HCT116 (cell line): Measurements from ENCODE around the gene ORC3. TPM values are rescaled to one million over a fixed set of nuclear protein-coding genes. Genes with fewer than 3 reads are reported as not detected.

Source experiments
- ATAC-seq: fragments of 200-7000 bp; cut with Tn5 transposase; 2 replicates; pipeline ENCODE4 v1.9.1; 2020; ENCODE audit warnings: mild to moderate bottlenecking, moderate library complexity
- BruUV-seq: library from RNA; stranded (reverse); fragments of 400-500 nt; replicated peaks from 2 replicates; lab custom pipeline; 2021; lab: Mats Ljungman, UMichigan
- CTCF ChIA-PET: fragments of 300-600 bp; sonication (Branson Sonifier 250); formaldehyde crosslinking; loops from one replicate; lab custom pipeline; 2021; ENCODE audit warnings: antibody characterized with exemption; lab: Charles Lee
- POLR2A ChIA-PET: fragments of 300-600, 350-600 bp; sonication (Branson Sonifier 250); formaldehyde crosslinking; loops from one replicate; lab custom pipeline; 2021; ENCODE audit warnings: antibody characterized with exemption; lab: Charles Lee
- RAD21 ChIA-PET, 2 experiments: fragments of 300-600 bp; sonication (Branson Sonifier 250); formaldehyde crosslinking; loops; one replicate each; lab custom pipeline; 2023; ENCODE audit warnings: low total read pairs in 2 of 2; ENCODE audit not compliant: uncharacterized antibody in 2 of 2, unreplicated experiment in 2 of 2, low non-redundant PET in 1 of 2; lab: Charles Lee
- DNase-seq: peaks from one replicate; pipeline ENCODE4 v3.0.0-alpha.2; 2010; ENCODE audit warnings: low read depth, low spot score
- H2AFZ ChIP-seq: fragments of 200-600 bp; shearing (Covaris generic), sonication (generic); 2 replicates; pipeline ENCODE4 v1.6.1; 2017; ENCODE audit warnings: low read depth, mixed run types, mixed read lengths, antibody characterized with exemption, low read length; ENCODE audit not compliant: poor library complexity, severe bottlenecking
- H3K27ac ChIP-seq: 2 replicates; pipeline ENCODE4 v1.5.1; 2012; ENCODE audit warnings: low read depth, low read length
- H3K27me3 ChIP-seq: fragments of 200-600 bp; sonication (generic); 2 replicates; pipeline ENCODE4 v1.6.1; 2016; ENCODE audit warnings: mixed run types, low read length, mixed read lengths; ENCODE audit not compliant: insufficient read depth
- H3K36me3 ChIP-seq, 2 experiments: fragments of 200-500 bp in 1 of 2; fragments of 200-600 bp in 1 of 2; sonication (Bioruptor generic) in 1 of 2; sonication (generic) in 1 of 2; 2 replicates each; pipeline versions ENCODE4 v1.5.1 to v1.6.1; 2014 to 2016; ENCODE audit warnings: low read length in 2 of 2, inconsistent platforms in 1 of 2, mixed read lengths in 1 of 2, mixed run types in 1 of 2; ENCODE audit not compliant: insufficient read depth in 2 of 2, control insufficient read depth in 1 of 2
- H3K4me1 ChIP-seq, 2 experiments: fragments of 200-600 bp in 1 of 2; sonication (generic) in 1 of 2; 2 replicates each; pipeline versions ENCODE4 v1.5.1 to v1.6.1; 2012 to 2017; ENCODE audit warnings: low read length in 2 of 2, inconsistent platforms in 1 of 2, mild to moderate bottlenecking in 1 of 2, mixed read lengths in 1 of 2, mixed run types in 1 of 2, moderate library complexity in 1 of 2; ENCODE audit not compliant: insufficient read depth in 2 of 2, control insufficient read depth in 1 of 2
- H3K4me2 ChIP-seq: fragments of 200-600 bp; sonication (generic); 2 replicates; pipeline ENCODE4 v1.6.1; 2017; ENCODE audit warnings: mixed run types, low read length, mixed read lengths
- H3K4me3 ChIP-seq, 2 experiments: fragments of 200-600 bp in 1 of 2; sonication (generic) in 1 of 2; replicated peaks in 1 of 2; 2 replicates each; pipeline ENCODE4 v1.5.1; 2011 to 2016; ENCODE audit warnings: low read length in 2 of 2, control low read depth in 1 of 2, low read depth in 1 of 2, mild to moderate bottlenecking in 1 of 2, mixed read lengths in 1 of 2, mixed run types in 1 of 2
- H3K79me2 ChIP-seq: fragments of 200-600 bp; sonication (generic); 2 replicates; pipeline ENCODE4 v1.6.1; 2017; ENCODE audit warnings: mild to moderate bottlenecking, mixed run types, low read length, moderate library complexity, mixed read lengths; ENCODE audit not compliant: insufficient read depth
- H3K9ac ChIP-seq: fragments of 200-600 bp; sonication (generic); 2 replicates; pipeline ENCODE4 v1.6.1; 2016; ENCODE audit warnings: low read length, mixed read lengths
- H3K9me2 ChIP-seq: fragments of 200-600 bp; sonication (generic), shearing (Covaris generic); 2 replicates; pipeline ENCODE4 v1.6.1; 2017; ENCODE audit warnings: mixed run types, mild to moderate bottlenecking, moderate library complexity; ENCODE audit not compliant: insufficient read depth
- H3K9me3 ChIP-seq, 2 experiments: fragments of 200-500 bp in 1 of 2; fragments of 200-600 bp in 1 of 2; sonication (Bioruptor generic) in 1 of 2; sonication (generic) in 1 of 2; 2 replicates each; pipeline ENCODE4 v1.6.1; 2014 to 2017; ENCODE audit warnings: low read length in 2 of 2, mixed read lengths in 2 of 2, inconsistent platforms in 1 of 2, low read depth in 1 of 2, mild to moderate bottlenecking in 1 of 2, mixed run types in 1 of 2, moderate library complexity in 1 of 2; ENCODE audit not compliant: control insufficient read depth in 1 of 2, insufficient read depth in 1 of 2
- H4K20me1 ChIP-seq: fragments of 200-600 bp; sonication (generic), shearing (Covaris generic); 2 replicates; pipeline ENCODE4 v1.6.1; 2017; ENCODE audit warnings: mixed run types, mild to moderate bottlenecking, moderate library complexity; ENCODE audit not compliant: insufficient read depth
- ATF3 ChIP-seq: IDR thresholded peaks from 2 replicates; pipeline ENCODE4 v1.6.1; 2012
- CBX3 ChIP-seq: IDR thresholded peaks from 2 replicates; pipeline ENCODE4 v1.6.1; 2012; ENCODE audit warnings: low read depth
- CEBPB ChIP-seq: IDR thresholded peaks from 2 replicates; pipeline ENCODE4 v1.6.1; 2012; ENCODE audit warnings: low read depth
- CTCF ChIP-seq, 3 experiments: fragments of 200-600 bp in 1 of 3; sonication (generic) in 1 of 3; IDR thresholded peaks in 2 of 3; conservative IDR thresholded peaks in 1 of 3; 2 replicates each; pipeline ENCODE4 v1.5.1; 2012 to 2017; ENCODE audit warnings: low read depth in 2 of 3, low read length in 2 of 3, antibody characterized with exemption in 1 of 3, borderline replicate concordance in 1 of 3, control low read depth in 1 of 3, mild to moderate bottlenecking in 1 of 3, mixed read lengths in 1 of 3, mixed run types in 1 of 3, moderate library complexity in 1 of 3; ENCODE audit not compliant: insufficient read depth in 1 of 3
- EGR1 ChIP-seq: IDR thresholded peaks from 2 replicates; pipeline ENCODE4 v1.6.1; 2012; ENCODE audit warnings: low read depth
- EZH2 ChIP-seq: fragments of 200-600 bp; sonication (generic); IDR thresholded peaks from 2 replicates; pipeline ENCODE4 v1.6.1; 2017; ENCODE audit warnings: antibody characterized with exemption, mixed run types
- EZH2phosphoT487 ChIP-seq: fragments of 200-600 bp; IDR thresholded peaks from 2 replicates; pipeline ENCODE4 v1.6.1; 2018; ENCODE audit warnings: antibody characterized with exemption, borderline replicate concordance
- FOSL1 ChIP-seq: IDR thresholded peaks from 2 replicates; pipeline ENCODE4 v1.6.1; 2012; ENCODE audit warnings: low read depth
- JUND ChIP-seq: IDR thresholded peaks from 2 replicates; pipeline ENCODE4 v1.6.1; 2012
- MAX ChIP-seq: IDR thresholded peaks from 2 replicates; pipeline ENCODE4 v1.6.1; 2012
- POLR2AphosphoS5 ChIP-seq: IDR thresholded peaks from 2 replicates; pipeline ENCODE4 v1.6.1; 2011; ENCODE audit warnings: mild to moderate bottlenecking, low read depth, low read length, moderate library complexity
- RAD21 ChIP-seq: IDR thresholded peaks from 2 replicates; pipeline ENCODE4 v1.6.1; 2012; ENCODE audit warnings: low read depth, mild to moderate bottlenecking
- REST ChIP-seq: IDR thresholded peaks from 2 replicates; pipeline ENCODE4 v1.6.1; 2012; ENCODE audit warnings: low read depth
- SP1 ChIP-seq: IDR thresholded peaks from 2 replicates; pipeline ENCODE4 v1.6.1; 2012; ENCODE audit warnings: low read depth
- SRF ChIP-seq: IDR thresholded peaks from 2 replicates; pipeline ENCODE4 v1.6.1; 2012; ENCODE audit warnings: low read depth
- YY1 ChIP-seq: IDR thresholded peaks from 2 replicates; pipeline ENCODE4 v1.6.1; 2011; ENCODE audit warnings: low read length, low read depth, moderate library complexity, mild to moderate bottlenecking; ENCODE audit not compliant: insufficient replicate concordance; ENCODE audit errors: extremely low read depth
- ZBTB33 ChIP-seq: IDR thresholded peaks from 2 replicates; pipeline ENCODE4 v1.6.1; 2011; ENCODE audit warnings: mild to moderate bottlenecking, low read length, moderate library complexity; ENCODE audit not compliant: insufficient replicate concordance; ENCODE audit errors: extremely low read depth
- ZFX ChIP-seq: fragments of 450-650 bp; IDR thresholded peaks from 2 replicates; pipeline ENCODE4 v1.6.1; 2017
- ZNF274 ChIP-seq: fragments of 200-500 bp; sonication (Bioruptor generic); IDR thresholded peaks from 2 replicates; pipeline ENCODE4 v1.6.1; 2014; ENCODE audit warnings: mild to moderate bottlenecking, low read depth, low read length, inconsistent platforms
- intact Hi-C: fragments of 100-400 bp; cut with micrococcal nuclease; formaldehyde crosslinking; loops from 2 replicates; pipeline ENCODE4 v1.10.0; 2022
- total RNA-seq: library from RNA; stranded (reverse); gene quantifications from one replicate; pipeline ENCODE4 v1.2.1, GENCODE V29; 2021; ENCODE audit not compliant: unreplicated experiment

ORC3 gene
- total RNA-seq, 1 experiment from 2014 or later, result 34.2 TPM

GRCh38 chr6:87586371-87587077, 3.4 kb upstream of the ORC3 start:
- Histone ChIP-seq H3K36me3 (peaks cover 0 to 5% of the 10 kb centered on the region in 2 experiments), H3K27ac (no peak overlapping the region), H3K79me2 (peaks cover 95% of the 10 kb centered on the region), H3K4me1 (peaks cover 0 to 15% of the 10 kb centered on the region in 2 experiments; a peak in 3 of 4 replicates), H3K9ac (no peak overlapping the region), H2AFZ (no peak overlapping the region), H3K27me3 (no peaks in the 10 kb centered on the region), H3K9me3 (no peaks in the 10 kb centered on the region), H3K9me2 (no peaks in the 10 kb centered on the region), H3K4me2 (no peak overlapping the region), H4K20me1 (no peaks in the 10 kb centered on the region; the same call in 1 of the 2 replicates), H3K4me3 (no peak overlapping the region)
- ChIA-PET RAD21 (no interaction called here), CTCF (no interaction called here), POLR2A (interaction anchor here (0.5 kb wide), 1 partner anchor 449 kb away, joined by 6 read pairs; no protein-coding TSS in a partner anchor)
- DNase-seq (no peak), ATAC-seq (no peak)
- intact Hi-C loops, result no loop called here
- TF ChIP-seq ATF3 (no peak), EZH2phosphoT487 (no peak), YY1 (no peak), MAX (no peak), SP1 (no peak), SRF (no peak), ZNF274 (no peak), CTCF (IDR thresholded peaks at IDR 0.05 in 2 of 3, conservative IDR thresholded peaks at IDR 0.05 in 1 of 3; ENCODE audit: borderline replicate concordance in 1 of 3, insufficient read depth in 1 of 3, low read depth in 2 of 3, low read length in 2 of 3) (no peak), CEBPB (no peak), ZBTB33 (no peak), CBX3 (no peak), JUND (no peak), ZFX (no peak), RAD21 (no peak), POLR2AphosphoS5 (no peak), EGR1 (no peak), EZH2 (no peak), FOSL1 (no peak), REST (no peak)
- no TSS peak for BruUV-seq
